T follicular helper cell (primary cell): ENCODE data around the gene EOGT.

Experiments
- DNase-seq: peaks from one replicate; pipeline ENCODE4 v3.0.0-alpha.2; 2020; ENCODE audit warnings: low read depth

Gene EOGT

GRCh38 chr3:68963376-68963775 lies 50.1 kb downstream of the EOGT start:
- DNase-seq: no peak

- no peak for DNase-seq
These were observed 54.6 kb downstream of the EOGT start for GRCh38 chr3:68958932-68959331.

- no peak for DNase-seq
These were observed 55.6 kb downstream of the EOGT start for GRCh38 chr3:68957895-68958294.

DNA sequence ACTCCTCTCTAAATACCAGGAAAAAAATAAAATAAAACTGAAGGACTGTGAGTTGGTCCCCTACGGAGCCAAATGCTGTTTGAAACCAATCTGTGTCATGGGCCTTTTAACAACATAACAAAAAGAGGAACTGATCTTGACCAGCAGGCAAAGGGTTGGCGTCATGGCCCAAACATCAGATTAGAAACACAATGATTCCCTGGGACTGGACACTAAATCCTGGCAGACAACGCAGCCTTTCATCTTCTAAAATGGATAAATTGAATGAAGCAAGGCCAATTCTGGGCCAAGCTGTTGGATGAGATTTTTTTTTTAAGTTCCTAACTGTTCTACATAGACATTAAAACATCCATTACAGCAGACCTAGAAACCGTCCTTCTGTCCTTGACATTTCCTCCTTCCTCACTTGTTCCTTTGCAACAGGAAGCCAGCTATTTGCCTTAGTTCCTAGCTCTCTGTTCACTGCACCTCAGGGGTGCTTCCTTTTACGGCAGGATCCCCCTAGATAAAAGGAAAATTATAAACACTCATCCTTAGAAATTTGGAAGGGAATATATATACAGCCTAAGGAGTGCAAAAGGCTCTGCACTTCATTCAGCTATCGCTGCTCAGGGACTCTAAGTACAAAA lies 59.6 kb downstream of the EOGT start:
- DNase-seq: no peak

DNA sequence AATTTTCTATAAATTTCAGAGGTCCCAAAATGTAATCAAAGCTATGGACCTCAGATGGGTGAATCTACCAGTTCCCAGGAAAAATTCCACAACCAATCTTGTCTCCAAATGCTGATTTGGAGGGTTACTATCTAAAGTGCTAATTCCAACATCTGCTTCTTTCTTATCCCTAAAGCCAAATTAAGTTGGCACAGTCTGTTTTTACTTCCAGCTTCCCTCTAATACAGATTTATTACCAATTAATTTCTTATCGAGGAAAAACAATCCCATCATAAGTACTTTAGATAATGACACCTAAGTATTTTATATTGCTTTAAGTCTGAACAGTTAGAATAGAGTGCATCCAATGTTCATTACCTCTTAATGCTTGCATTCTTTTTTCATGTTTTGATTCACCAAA lies 68.3 kb downstream of the EOGT start:
- no peak for DNase-seq

GRCh38 chr3:68943753-68944500 lies 69.6 kb downstream of the EOGT start:
- no peak for DNase-seq

DNA sequence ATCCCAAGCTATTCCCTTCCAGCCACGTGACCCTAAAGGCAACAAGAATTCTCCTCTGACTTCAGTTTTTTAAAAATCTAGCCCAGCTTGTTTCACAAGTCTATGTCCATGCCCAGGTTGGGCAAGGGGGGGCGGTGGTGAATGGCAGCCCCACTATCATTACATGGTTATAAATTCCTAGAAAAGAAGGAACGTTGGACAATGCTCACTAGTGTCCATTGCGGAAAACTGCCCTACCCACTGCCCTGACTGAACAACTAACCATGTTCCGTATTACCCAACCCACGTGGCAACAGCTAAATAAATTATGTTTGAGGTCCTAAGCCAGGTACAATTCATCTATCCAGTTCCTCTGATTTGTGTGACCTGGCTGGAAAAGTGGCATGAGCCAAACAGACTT lies 72.4 kb downstream of the EOGT start:
- DNase-seq: no peak

GRCh38 chr3:68936856-68937255 lies 76.6 kb downstream of the EOGT start:
- no peak for DNase-seq

GRCh38 chr3:68935778-68936177 lies 77.7 kb downstream of the EOGT start:
- no peak for DNase-seq

GRCh38 chr3:68931406-68932149 lies 81.9 kb downstream of the EOGT start:
- no peak for DNase-seq
